HepG2 (cell line): Measurements from ENCODE around the gene ADPRM. TPM values are rescaled to one million over a fixed set of nuclear protein-coding genes. Genes with fewer than 3 reads are reported as not detected.

Experiments
- CEBPB ChIP-seq: IDR thresholded peaks from 2 replicates; pipeline ENCODE4 v1.6.1; 2011; ENCODE audit warnings: low read depth, low read length, improper control_type of control experiment, borderline replicate concordance
- ETV6 ChIP-seq: sonication (generic); formaldehyde crosslinking; conservative IDR thresholded peaks from 2 replicates; pipeline ENCODE4 v1.4.0; 2020; ENCODE audit warnings: missing genetic modification reagents
- HIVEP1 ChIP-seq: sonication (generic); formaldehyde crosslinking; IDR thresholded peaks from 2 replicates; pipeline ENCODE4 v1.4.0; 2020; ENCODE audit warnings: mild to moderate bottlenecking, missing genetic modification reagents
- HNF4G ChIP-seq, 2 experiments: sonication (generic) in 1 of 2; formaldehyde crosslinking in 1 of 2; IDR thresholded peaks; 2 replicates each; pipeline versions ENCODE4 v1.4.0 to v1.6.1; 2011 to 2020; ENCODE audit warnings: borderline replicate concordance in 2 of 2, low read depth in 2 of 2, mild to moderate bottlenecking in 2 of 2, low read length in 1 of 2, missing genetic modification reagents in 1 of 2, moderate library complexity in 1 of 2
- RXRA ChIP-seq: sonication (generic); formaldehyde crosslinking; IDR thresholded peaks from 2 replicates; pipeline ENCODE4 v1.5.1; 2020; ENCODE audit warnings: missing genetic modification reagents
- TIGD3 ChIP-seq: sonication (generic); formaldehyde crosslinking; IDR thresholded peaks from 2 replicates; pipeline ENCODE4 v1.5.1; 2020; ENCODE audit warnings: mild to moderate bottlenecking, missing genetic modification reagents, borderline replicate concordance
- ZBTB39 ChIP-seq: sonication (generic); formaldehyde crosslinking; IDR thresholded peaks from 2 replicates; pipeline ENCODE4 v1.5.0; 2020; ENCODE audit warnings: missing genetic modification reagents
- ZNF274 ChIP-seq: sonication (generic); formaldehyde crosslinking; IDR thresholded peaks from 2 replicates; pipeline ENCODE4 v1.5.1; 2020; ENCODE audit warnings: mild to moderate bottlenecking, missing genetic modification reagents
- ZNF530 ChIP-seq: sonication (generic); formaldehyde crosslinking; IDR thresholded peaks from 2 replicates; pipeline ENCODE4 v1.5.0; 2020; ENCODE audit warnings: low read depth, mild to moderate bottlenecking, missing genetic modification reagents
- ZNF547 ChIP-seq: sonication (generic); formaldehyde crosslinking; IDR thresholded peaks from 2 replicates; pipeline ENCODE4 v1.5.1; 2020; ENCODE audit warnings: mild to moderate bottlenecking, missing genetic modification reagents
- ZNF687 ChIP-seq: sonication (generic); formaldehyde crosslinking; IDR thresholded peaks from 2 replicates; pipeline ENCODE4 v1.5.1; 2020; ENCODE audit warnings: mild to moderate bottlenecking, missing genetic modification reagents, moderate library complexity
- ZSCAN21 ChIP-seq: sonication (generic); formaldehyde crosslinking; IDR thresholded peaks from 2 replicates; pipeline ENCODE4 v1.8.0; 2022; ENCODE audit warnings: mild to moderate bottlenecking, missing genetic modification reagents, moderate library complexity, borderline replicate concordance
- polyA plus RNA-seq, 8 experiments: library from polyadenylated mRNA; depleted of rRNA in 3 of 8; stranded (reverse) in 7 of 8; unstranded in 1 of 8; fragments of >200 nt; fragmentation: Illumina TruSeq in 4 of 8; extraction: Trizol in 4 of 8; gene quantifications; 2 replicates each; pipeline versions ENCODE4 v1.2.1 to v1.2.3, GENCODE V29; 2011 to 2016; ENCODE audit warnings: low read depth in 4 of 8, missing spikeins in 1 of 8, mixed read lengths in 1 of 8; ENCODE audit not compliant: insufficient read depth in 1 of 8
- total RNA-seq, 5 experiments: library from RNA; depleted of rRNA; stranded (reverse); fragments of >200 nt; fragmentation: Illumina TruSeq; extraction: Trizol; gene quantifications; 2 replicates each; pipeline ENCODE4 v1.2.3, GENCODE V29; 2016; ENCODE audit warnings: low read depth in 1 of 5
- TF ChIP-seq, protein P1 (sequence below): sonication (generic); formaldehyde crosslinking; IDR thresholded peaks from 2 replicates; pipeline ENCODE4 v1.8.0; 2022; ENCODE audit warnings: mild to moderate bottlenecking, missing genetic modification reagents; ENCODE audit not compliant: insufficient replicate concordance
- TF ChIP-seq, protein P2 (sequence below): sonication (generic); formaldehyde crosslinking; IDR thresholded peaks from 2 replicates; pipeline ENCODE4 v1.4.0; 2020; ENCODE audit warnings: missing genetic modification reagents, mild to moderate bottlenecking, borderline replicate concordance

ADPRM gene
- total and polyA plus RNA-seq, 2 of the 13 experiments (the other 11 are each of a cell fraction or from before 2014, with no cell fraction given): 5.6 to 10.8 TPM

GRCh38 chr17:10697092-10698081 is at the start of gene ADPRM, which contains the start of gene SCO1 (continued):
- no peak for TF ChIP-seq CEBPB
- peak; percentile 63; the same call in 1 of the 2 replicates for TF ChIP-seq HIVEP1 (CRISPR knock-in tag)
- TF ChIP-seq ETV6 (CRISPR knock-in tag): peak; percentile 77; the same call in 1 of the 2 replicates
- peak; percentile 82; the same call in 1 of the 2 replicates for TF ChIP-seq ZNF274 (CRISPR knock-in tag)
- TF ChIP-seq ZSCAN21 (CRISPR knock-in tag): peak; percentile 83
- no peak for TF ChIP-seq HNF4G (IDR thresholded peaks at IDR 0.05; ENCODE audit: borderline replicate concordance, low read depth, low read length)
- TF ChIP-seq HNF4G (CRISPR knock-in tag; IDR thresholded peaks at IDR 0.05; ENCODE audit: borderline replicate concordance, low read depth): peak; percentile 19; the same call in 1 of the 2 replicates
- TF ChIP-seq ZNF530: no peak
- TF ChIP-seq TIGD3 (CRISPR knock-in tag): no peak
- peak; percentile 62; the same call in 1 of the 2 replicates for TF ChIP-seq RXRA (CRISPR knock-in tag)
- TF ChIP-seq, protein P1, sequence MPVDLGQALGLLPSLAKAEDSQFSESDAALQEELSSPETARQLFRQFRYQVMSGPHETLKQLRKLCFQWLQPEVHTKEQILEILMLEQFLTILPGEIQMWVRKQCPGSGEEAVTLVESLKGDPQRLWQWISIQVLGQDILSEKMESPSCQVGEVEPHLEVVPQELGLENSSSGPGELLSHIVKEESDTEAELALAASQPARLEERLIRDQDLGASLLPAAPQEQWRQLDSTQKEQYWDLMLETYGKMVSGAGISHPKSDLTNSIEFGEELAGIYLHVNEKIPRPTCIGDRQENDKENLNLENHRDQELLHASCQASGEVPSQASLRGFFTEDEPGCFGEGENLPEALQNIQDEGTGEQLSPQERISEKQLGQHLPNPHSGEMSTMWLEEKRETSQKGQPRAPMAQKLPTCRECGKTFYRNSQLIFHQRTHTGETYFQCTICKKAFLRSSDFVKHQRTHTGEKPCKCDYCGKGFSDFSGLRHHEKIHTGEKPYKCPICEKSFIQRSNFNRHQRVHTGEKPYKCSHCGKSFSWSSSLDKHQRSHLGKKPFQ (CRISPR knock-in tag): no peak
- TF ChIP-seq, protein P2, sequence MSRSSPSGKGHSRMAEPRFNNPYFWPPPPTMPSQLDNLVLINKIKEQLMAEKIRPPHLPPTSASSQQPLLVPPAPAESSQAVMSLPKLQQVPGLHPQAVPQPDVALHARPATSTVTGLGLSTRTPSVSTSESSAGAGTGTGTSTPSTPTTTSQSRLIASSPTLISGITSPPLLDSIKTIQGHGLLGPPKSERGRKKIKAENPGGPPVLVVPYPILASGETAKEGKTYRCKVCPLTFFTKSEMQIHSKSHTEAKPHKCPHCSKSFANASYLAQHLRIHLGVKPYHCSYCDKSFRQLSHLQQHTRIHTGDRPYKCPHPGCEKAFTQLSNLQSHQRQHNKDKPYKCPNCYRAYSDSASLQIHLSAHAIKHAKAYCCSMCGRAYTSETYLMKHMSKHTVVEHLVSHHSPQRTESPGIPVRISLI: peak; percentile 40; the same call in 1 of the 2 replicates
- TF ChIP-seq ZNF547 (CRISPR knock-in tag): peak; percentile 43; the same call in 1 of the 2 replicates
- no peak for TF ChIP-seq ZBTB39 (CRISPR knock-in tag)
- TF ChIP-seq ZNF687: peak; percentile 91
